ENCODE measurements around the gene TIMP2. TPM values are rescaled to one million over a fixed set of nuclear protein-coding genes. Genes with fewer than 3 reads are reported as not detected.

The TIMP2 gene
- total RNA-seq, 4 donors from 2014 or later = 52.9 to 133 (median 82.2) TPM

GRCh38 chr17:78839235-78839761 is 85.9 kb downstream of the TIMP2 start:
- intact Hi-C loops (cut with DNase I) = loop anchor here (10.0 kb wide), 1 partner anchor 114 kb away; no protein-coding TSS in a partner anchor
- H3K9me3 ChIP-seq = no peaks in the 10 kb centered on the region
- H3K27me3 ChIP-seq = no peaks in the 10 kb centered on the region
- DNase-seq = no peak
- peak overlapping the region; percentile 78 to 91 (median 84) for H3K4me3 ChIP-seq (replicated peaks in 1 of 3)
- H3K36me3 ChIP-seq = peaks cover 32 to 33% of the 10 kb centered on the region in 2 donors
- 20% methylated on average over 11 of the region's 11 CpGs for WGBS, 2 donors
- H3K4me1 ChIP-seq = peaks cover 19% of the 10 kb centered on the region in 2 donors
- TF ChIP-seq CTCF (IDR thresholded peaks at IDR 0.05) = no peak
- no peak for TF ChIP-seq POLR2A (IDR thresholded peaks at IDR 0.05)
- H3K27ac ChIP-seq = peak overlapping the region; percentile 95 to 100 (median 98)

- H3K27ac ChIP-seq = no peak overlapping the region
- intact Hi-C loops (cut with DNase I) = loop anchor here (10.0 kb wide), 1 partner anchor 114 kb away; no protein-coding TSS in a partner anchor
- WGBS, 2 donors = 87 to 88% methylated on average over 22 of the region's 22 CpGs
Observed at GRCh38 chr17:78838574-78839005, 86.6 kb downstream of the TIMP2 start.

GRCh38 chr17:78836420-78837021 is 88.7 kb downstream of the TIMP2 start:
- no peaks in the 10 kb centered on the region for H3K27me3 ChIP-seq
- no peaks in the 10 kb centered on the region for H3K9me3 ChIP-seq
- intact Hi-C loops (cut with DNase I) = loop anchor here (10.0 kb wide), 1 partner anchor 112 kb away; no protein-coding TSS in a partner anchor
- no peak overlapping the region for H3K4me3 ChIP-seq (replicated peaks in 1 of 3)
- H3K27ac ChIP-seq = no peak overlapping the region
- WGBS, 2 donors = 81 to 83% methylated on average over 5 of the region's 5 CpGs
- H3K4me1 ChIP-seq = peaks cover 15% of the 10 kb centered on the region in 2 donors
- peaks cover 51 to 58% of the 10 kb centered on the region in 2 donors for H3K36me3 ChIP-seq
- no peak for TF ChIP-seq POLR2A (IDR thresholded peaks at IDR 0.05)
- TF ChIP-seq CTCF (IDR thresholded peaks at IDR 0.05) = no peak
- no peak for DNase-seq

More at GRCh38 chr17:78838574-78839005, 86.6 kb downstream of the TIMP2 start:
- H3K36me3 ChIP-seq = peaks cover 39 to 40% of the 10 kb centered on the region in 2 donors
- peaks cover 19% of the 10 kb centered on the region in 2 donors for H3K4me1 ChIP-seq
- no peaks in the 10 kb centered on the region for H3K27me3 ChIP-seq
- H3K9me3 ChIP-seq = no peaks in the 10 kb centered on the region
- TF ChIP-seq CTCF (IDR thresholded peaks at IDR 0.05) (no peak), POLR2A (IDR thresholded peaks at IDR 0.05) (no peak)
- no peak overlapping the region for H3K4me3 ChIP-seq (replicated peaks in 1 of 3)
- no peak for DNase-seq

- no peaks in the 10 kb centered on the region for H3K27me3 ChIP-seq
- peaks cover 12 to 13% of the 10 kb centered on the region in 2 donors for H3K4me1 ChIP-seq
- H3K27ac ChIP-seq = no peak overlapping the region
- intact Hi-C loops (cut with DNase I) = loop anchor here (10.0 kb wide), 1 partner anchor 110 kb away; no protein-coding TSS in a partner anchor
- H3K4me3 ChIP-seq (replicated peaks in 1 of 3) = no peak overlapping the region
- H3K36me3 ChIP-seq = peaks cover 51 to 71% of the 10 kb centered on the region in 2 donors
- H3K9me3 ChIP-seq = no peaks in the 10 kb centered on the region
- TF ChIP-seq POLR2A (IDR thresholded peaks at IDR 0.05) = no peak
- no peak for TF ChIP-seq CTCF (IDR thresholded peaks at IDR 0.05)
- no peak for DNase-seq
- WGBS, 2 donors = 96 to 98% methylated on average over 8 of the region's 8 CpGs
Observed at GRCh38 chr17:78834571-78834970, 90.6 kb downstream of the TIMP2 start.

GRCh38 chr17:78832541-78832810 is 92.7 kb downstream of the TIMP2 start:
- peaks cover 66 to 84% of the 10 kb centered on the region in 2 donors for H3K36me3 ChIP-seq
- DNase-seq = no peak
- H3K4me1 ChIP-seq = no peaks in the 10 kb centered on the region
- no peak overlapping the region for H3K4me3 ChIP-seq (replicated peaks in 1 of 3)
- H3K27me3 ChIP-seq = no peaks in the 10 kb centered on the region
- intact Hi-C loops (cut with DNase I) = loop anchor here (10.0 kb wide), 1 partner anchor 108 kb away; no protein-coding TSS in a partner anchor
- H3K27ac ChIP-seq = no peak overlapping the region
- H3K9me3 ChIP-seq = no peaks in the 10 kb centered on the region
- TF ChIP-seq CTCF (IDR thresholded peaks at IDR 0.05) = no peak
- WGBS, 2 donors = 91 to 100% methylated on average over 2 of the region's 2 CpGs
